Stimulated activated CD8-positive, alpha-beta memory T cell treated with anti-CD3 and anti-CD28 coated beads, Interleukin-15, amount 100 ng/mL, for 1 hour (primary cell): ENCODE data around the gene MDFIC.

Experiments
- DNase-seq: peaks from one replicate; pipeline ENCODE4 v3.0.0-alpha.2; 2020; ENCODE audit warnings: low read depth

The MDFIC gene

GRCh38 chr7:115040057-115040456 lies 118.2 kb downstream of the MDFIC start:
- DNase-seq = no peak

DNA sequence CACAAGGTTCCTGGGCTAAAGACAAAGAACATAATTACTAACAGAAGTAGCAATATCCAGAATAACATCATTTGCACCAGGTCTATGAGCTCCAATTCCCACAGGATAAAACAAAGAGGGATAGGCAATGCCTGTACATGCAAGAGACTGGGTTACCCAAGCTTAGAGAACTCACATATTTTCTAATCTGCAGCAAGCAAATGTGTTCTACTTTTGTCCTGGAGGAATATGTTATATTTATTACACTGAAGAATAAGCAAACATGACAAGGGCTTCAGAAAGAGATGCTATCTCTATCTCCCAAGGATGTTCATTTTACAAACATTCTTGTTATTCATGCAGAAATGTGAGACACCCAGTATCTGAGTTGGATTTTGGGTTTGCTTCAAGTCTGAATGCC lies 118.6 kb downstream of the MDFIC start:
- DNase-seq = no peak

GRCh38 chr7:115042596-115042995 lies 120.7 kb downstream of the MDFIC start:
- DNase-seq = no peak

GRCh38 chr7:115043605-115044004 lies 121.7 kb downstream of the MDFIC start:
- no peak for DNase-seq

DNA sequence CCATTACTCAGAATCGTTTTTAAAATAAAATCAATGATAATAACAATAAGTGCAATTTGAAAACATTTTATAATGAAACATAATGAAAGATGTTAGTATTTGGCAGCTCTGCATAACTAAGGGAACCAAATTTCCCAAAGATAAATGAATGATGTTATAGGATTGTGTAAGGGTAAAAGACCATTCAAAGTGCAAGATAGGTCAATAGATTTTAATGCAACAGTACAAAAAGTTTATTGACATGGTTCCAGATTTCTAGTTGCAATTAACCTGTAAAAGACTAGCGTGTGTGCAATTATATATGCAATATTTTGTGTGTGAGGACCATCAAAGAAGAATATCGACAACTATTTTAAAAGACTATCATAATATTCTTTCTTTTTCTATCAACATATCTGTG lies 122.3 kb downstream of the MDFIC start:
- DNase-seq = no peak

DNA sequence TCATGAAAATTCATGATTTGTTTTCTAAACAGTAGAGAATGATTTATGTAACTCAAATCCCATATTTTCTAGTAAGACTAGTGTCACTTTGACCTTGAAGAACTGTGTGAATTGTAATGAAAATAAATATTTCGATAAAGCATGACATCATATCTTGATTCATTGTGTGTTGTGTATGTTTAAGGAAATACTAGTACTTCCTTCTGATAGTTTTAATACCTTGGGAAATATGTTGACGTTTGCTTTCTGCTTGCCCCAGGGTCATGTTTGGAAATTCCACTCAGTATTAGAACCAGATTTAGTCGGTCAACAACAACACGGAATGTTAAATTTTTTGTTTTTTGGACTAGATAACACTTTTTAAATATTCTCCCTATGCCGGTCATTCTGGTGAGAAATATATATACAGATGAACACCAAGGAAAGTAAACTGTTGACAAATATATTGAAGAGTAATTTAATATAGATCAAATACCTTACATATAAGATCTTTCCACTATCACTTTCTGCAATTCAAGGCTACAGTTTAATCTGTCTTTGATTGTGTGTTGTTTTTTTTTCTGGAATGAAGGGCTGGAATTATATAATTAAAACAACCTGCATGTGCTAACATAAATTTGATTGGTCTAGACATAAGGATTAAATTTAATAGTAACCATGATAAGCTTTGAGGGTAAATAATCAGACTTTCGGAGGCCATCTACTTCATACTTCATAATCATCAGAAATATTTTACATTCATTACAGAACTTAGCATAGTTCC lies 126.2 kb downstream of the MDFIC start:
- DNase-seq = no peak

DNA sequence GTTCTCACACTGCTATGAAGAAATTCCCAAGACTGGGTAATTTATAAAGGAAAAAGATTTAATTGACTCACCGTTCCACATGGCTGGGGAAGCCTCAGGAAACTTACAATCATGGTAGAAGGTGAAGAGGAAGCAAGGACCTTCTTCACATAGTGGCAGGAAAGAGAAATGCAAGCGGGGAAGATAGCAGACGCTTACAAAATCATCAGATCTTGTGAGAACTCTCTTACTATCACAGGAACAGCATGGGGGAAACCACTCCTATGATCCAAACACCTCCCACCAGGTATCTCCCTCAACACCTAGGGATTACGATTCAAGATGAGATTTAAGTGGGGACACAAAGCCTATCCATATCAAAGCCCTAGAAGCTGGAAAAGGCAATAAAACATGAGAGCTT lies 130.8 kb downstream of the MDFIC start:
- no peak for DNase-seq

DNA sequence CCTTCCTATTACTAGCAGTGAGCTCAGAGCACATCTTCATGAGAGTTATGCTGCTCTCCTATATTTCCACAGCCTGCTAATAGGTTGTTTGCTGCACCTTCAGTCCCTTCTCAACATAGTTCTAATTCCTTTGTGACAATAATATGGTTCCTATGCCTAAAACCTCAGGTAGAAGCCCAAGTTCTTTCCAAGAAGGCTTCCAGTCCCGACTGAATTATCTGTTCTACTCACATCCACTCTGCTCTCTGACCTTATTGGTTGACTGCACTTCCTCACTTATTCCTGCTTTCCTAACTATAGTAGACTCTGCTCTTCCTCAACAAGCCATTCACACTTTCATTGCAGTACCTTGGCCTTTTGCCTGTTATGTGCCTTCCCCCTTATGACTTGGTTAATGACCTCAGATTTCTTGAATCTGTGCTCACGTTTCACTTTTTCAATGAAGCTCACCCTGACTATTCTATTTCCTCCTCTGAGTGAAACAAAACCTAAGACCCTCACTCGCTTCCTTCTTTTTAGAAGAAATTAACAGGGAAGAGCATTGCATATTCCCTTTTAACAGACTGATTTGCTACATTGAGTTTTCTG lies 132.7 kb downstream of the MDFIC start:
- DNase-seq = no peak

DNA sequence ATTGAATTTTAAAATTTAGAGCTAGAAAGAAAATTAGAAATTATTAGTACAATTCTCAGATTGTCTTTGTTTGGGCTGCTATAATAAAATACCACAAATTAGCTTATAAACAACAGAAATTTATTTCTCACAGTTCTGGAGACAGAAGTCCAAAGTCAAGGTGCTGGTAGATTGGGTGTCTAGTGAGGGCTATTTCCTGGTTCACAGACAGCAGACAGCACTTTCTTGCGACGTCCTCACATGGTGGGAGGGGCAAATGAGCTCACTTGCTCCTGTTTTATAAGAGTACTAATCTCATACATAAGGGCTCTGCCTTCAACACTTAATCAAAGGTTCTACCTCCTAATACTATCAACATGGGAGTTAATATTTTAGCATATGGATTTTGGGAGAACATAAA lies 134.1 kb downstream of the MDFIC start:
- DNase-seq = no peak

- DNase-seq = no peak
Measured at GRCh38 chr7:115058726-115059125, 136.8 kb downstream of the MDFIC start.

- DNase-seq = no peak
Measured at GRCh38 chr7:115059321-115059720, 137.4 kb downstream of the MDFIC start.

GRCh38 chr7:115060095-115060870 lies 138.4 kb downstream of the MDFIC start:
- no peak for DNase-seq

- DNase-seq = no peak
Measured at GRCh38 chr7:115066050-115066449, 144.2 kb downstream of the MDFIC start.

- DNase-seq = no peak
Measured at GRCh38 chr7:115066634-115067033, 144.7 kb downstream of the MDFIC start.

GRCh38 chr7:115068220-115068619 lies 146.3 kb downstream of the MDFIC start:
- no peak for DNase-seq
